GM18868 (cell line): Measurements from ENCODE around the gene RBM43.
"Not testable (repeated sequence)": the region's sequence is repeated elsewhere in the genome, so short reads cannot be mapped to it uniquely, and the experiment has no call there.

Experiments
- ATAC-seq: cut with Tn5 transposase; IDR thresholded peaks from one replicate; pipeline ENCODE4 v1.9.1; 2021; ENCODE audit warnings: mild to moderate bottlenecking, moderate library complexity; ENCODE audit not compliant: unreplicated experiment

RBM43 gene

DNA sequence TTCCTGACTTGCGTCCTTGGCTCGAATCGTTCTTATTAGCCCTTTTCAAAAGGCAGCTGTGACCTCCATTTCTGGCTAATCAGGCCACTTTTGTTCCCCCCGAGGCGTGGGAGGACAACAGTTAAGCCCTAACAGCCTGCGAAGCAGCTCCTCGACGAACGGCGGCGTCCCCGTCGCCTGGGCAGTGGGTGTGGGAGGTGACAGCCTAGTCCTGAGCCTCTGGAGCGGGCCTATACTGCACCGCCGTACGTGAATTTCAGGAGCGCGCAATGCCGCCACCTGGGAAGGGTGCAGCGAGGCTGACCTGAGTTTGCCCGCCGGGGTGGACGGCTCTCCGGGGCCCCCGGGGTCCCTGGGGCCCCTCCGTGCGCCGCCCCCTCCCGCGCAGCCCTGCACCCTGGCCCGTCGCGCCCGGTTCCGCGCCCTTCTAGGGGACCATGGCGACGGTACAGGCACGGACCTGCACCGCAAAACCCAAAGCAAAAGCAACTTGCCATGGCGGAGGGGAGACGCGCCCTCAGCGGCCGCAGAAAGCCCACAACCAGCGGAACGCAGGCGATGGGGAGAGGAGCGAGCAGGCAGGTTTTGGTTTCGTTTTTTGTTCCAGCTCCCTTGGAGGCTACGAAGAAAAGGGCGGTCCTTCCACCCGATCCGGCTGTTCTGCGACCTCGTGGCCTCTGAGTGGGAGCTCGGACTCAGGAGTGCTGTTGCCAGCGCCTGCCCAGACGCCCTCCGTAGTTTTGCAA, at the start of gene RBM43:
TSS of gene RBM43 (minus strand) at position 633 of the 746 bp plus-strand sequence. CDS start at position 497, 136 bp downstream.
- ATAC-seq = peak; percentile 88

DNA sequence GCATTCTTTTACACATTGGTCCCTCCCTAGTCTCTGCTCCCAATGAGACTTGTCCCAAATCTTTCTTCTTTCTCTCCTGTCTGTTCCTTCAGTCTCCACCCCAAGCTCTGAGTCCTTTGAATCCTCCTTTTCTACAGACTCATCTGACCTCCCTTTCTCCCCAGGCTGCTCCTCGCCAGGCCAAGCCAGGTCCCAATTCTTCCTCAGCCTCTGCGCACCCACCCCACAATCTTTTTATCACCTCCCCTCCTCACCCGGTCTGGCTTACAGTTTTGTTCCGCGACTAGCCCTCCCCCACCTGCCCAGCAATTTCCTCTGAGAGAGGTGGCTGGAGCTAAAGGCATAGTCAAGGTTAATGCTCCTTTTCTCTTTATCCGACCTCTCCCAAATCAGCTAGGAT, 48.6 kb upstream of the RBM43 start:
- ATAC-seq = not testable (repeated sequence)

GRCh38 chr2:151306621-151307020, 45.0 kb upstream of the RBM43 start:
- no peak for ATAC-seq

GRCh38 chr2:151305129-151305691, 43.5 kb upstream of the RBM43 start:
- ATAC-seq = no peak

DNA sequence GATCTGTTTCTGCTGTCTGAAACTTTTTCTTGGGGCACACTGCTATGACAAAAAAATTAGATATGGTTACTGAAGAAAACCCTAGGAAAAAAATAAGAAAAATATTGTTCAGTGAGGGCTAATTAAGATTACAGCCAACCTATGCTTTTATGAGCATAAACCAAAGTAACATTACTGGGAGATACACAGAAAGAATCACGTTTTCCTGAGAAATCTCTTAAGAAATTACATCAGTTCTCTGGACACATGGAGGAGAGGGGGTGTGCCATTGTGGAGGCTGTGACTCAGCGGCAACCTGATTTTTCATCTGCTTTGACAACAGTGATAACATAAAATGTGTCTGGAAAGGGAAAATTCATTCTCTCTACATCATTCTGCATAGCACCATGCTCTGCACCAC, 41.2 kb upstream of the RBM43 start:
- ATAC-seq = no peak

DNA sequence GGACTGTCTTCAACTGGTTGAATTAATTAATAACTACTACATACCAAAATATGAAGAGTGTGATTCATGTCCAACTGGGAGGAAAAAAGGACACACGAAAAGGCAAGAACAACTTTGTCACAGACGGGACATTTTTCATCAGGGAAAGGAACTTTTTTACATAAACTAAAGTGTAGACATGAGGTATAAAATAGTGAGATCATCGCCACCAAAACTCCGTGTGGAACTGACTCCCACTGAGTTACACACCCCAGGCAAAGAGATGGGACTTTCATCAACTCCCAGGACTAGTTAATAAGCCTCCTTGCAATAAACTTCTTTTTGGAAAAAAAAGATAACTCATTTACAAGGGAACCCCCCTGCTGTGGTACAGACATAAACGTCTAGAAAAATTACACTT, 40.7 kb upstream of the RBM43 start:
- ATAC-seq = no peak

GRCh38 chr2:151299920-151300539, 38.4 kb upstream of the RBM43 start:
- ATAC-seq = peak; percentile 35

DNA sequence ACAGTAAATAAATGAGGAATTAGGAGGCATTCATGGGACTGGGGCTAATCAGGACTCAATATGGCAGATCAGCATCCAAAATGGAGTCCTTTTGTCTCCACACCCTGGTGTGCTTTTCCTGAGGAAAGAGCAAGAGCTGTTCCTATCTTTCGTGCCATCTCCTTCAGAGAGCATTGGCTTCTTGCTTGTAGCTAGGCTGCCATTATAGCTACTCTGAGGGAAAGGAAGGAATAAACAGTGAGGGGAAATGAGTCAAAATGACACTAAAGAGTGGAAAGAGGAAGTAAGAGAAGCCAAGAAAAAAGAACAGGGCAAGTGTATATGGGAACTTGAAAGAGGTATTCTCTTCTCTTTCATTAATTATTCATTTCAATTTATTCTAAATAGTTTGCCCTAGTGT, 36.2 kb upstream of the RBM43 start:
- peak; percentile 99 for ATAC-seq

DNA sequence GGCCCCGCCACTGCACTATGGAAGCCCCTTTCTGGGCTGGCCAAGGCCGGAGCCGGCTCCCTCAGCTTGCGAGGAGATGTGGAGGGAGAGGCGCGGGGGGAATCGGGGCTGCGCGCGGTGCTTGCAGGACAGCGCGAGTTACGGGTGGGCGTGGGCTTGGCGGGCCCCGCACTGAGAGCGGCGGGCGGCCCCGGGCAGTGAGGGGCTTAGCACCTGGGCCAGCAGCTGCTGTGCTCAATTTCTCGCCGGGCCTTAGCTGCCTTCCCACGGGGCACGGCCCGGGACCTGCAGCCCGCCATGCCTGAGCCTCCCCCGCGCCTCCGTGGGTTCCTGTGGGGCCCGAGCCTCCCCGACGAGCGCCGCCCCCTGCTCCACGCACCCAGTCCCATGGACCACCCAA, 34.3 kb upstream of the RBM43 start:
- not testable (repeated sequence) for ATAC-seq

- no peak for ATAC-seq
Measured at GRCh38 chr2:151292546-151292945, 30.9 kb upstream of the RBM43 start.

DNA sequence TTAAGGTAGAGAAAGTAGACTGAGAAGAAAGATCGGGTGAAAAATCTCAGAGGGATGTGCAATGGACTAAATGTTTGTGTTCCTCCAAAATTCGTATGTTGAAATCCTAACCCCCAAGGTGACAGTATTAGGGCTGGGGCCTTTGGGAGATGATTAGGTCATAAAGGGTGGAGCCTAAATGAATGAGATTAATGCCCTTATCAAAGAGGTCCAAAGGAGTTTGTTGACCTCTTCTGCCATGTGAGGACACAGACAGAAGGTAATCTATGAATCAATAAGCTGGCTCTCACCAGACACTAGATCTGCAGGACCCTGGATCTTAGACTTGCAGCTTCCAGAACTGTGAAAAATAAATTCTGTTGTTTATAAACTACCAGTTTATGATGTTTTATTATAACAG, 30.5 kb upstream of the RBM43 start:
- ATAC-seq = no peak

- no peak for ATAC-seq
Measured at GRCh38 chr2:151291224-151291623, 29.6 kb upstream of the RBM43 start.

GRCh38 chr2:151289972-151290866, 28.6 kb upstream of the RBM43 start:
- peak; percentile 30 for ATAC-seq

- ATAC-seq = no peak
Measured at GRCh38 chr2:151287513-151288250, 26.0 kb upstream of the RBM43 start.

DNA sequence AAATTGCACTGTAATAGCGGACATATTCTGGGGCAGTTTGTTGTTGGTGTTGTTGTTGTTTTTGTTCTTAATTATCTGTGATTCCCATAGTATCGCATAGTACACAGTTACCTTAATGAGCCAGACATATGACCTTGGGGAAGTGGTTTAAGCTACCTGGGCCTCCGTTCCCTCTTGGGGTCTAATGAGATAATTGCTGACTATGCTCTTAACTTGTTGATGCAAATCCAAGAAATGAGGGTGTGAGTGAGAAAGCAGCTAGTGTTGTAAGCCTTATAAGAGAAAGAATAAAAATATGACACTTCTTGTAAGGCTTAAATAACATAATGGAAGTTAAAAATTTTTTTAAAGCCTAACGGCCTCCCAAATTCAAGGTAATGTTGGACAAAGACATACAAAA, 20.7 kb upstream of the RBM43 start:
- ATAC-seq = no peak

DNA sequence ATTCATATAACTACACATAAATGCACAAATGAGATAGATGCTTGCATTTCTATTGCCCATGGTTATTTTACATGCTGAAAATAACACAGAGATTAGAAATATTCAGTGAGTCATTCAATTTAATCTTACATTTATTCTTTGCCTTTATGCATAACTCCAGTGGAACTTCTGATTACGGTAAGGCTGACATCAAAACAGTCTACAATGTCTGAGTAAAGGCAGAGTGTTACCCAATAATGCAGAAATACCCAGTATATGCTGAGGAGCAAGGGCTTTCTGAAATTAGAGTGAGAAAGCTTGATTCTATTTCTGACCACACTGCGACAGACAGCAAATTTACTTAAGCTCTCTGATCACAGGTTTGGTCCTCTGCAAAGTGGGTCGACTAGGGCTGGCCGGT, 18.6 kb upstream of the RBM43 start:
- ATAC-seq = no peak

DNA sequence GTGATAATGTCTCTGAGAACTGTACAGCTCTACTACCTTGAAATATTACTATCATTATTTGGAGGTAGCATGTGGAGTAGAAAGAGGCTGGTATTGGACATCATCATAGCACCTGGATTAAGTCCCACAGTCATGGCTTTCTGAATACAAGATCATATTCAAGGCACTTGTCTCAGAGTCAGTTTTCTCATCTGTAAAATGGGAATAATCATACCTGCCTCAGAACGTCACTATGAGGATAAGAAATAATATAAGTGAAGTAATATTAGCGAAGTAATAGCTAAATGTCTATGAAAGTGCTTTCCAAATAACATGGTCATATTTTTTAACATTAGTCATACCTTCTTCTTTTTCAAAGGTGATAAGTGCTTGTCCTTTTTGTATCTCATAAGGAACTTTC, 16.8 kb upstream of the RBM43 start:
- no peak for ATAC-seq

DNA sequence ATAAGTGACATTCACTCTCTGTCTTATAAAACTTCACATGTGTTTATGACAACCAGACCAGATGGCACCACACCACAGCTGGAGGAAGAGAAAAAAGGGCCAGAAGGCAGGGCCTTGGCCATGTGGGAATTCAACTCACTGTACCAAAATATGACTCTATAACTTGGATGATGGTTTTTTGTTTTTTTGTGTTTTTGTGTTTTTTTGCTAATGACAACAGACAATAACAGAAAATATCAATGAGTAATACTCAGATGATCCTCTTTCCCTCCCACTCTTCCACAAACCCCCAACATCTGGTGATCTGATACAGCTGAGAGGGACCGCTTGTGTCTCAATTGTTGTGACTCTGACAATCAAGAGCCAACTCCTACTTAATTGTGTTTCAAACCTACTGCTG, 15.4 kb upstream of the RBM43 start:
- ATAC-seq = no peak

GRCh38 chr2:151275291-151275690, 13.6 kb upstream of the RBM43 start:
- ATAC-seq = no peak

GRCh38 chr2:151271824-151272223, 10.2 kb upstream of the RBM43 start:
- ATAC-seq = no peak
